HK-2 (cell line): ENCODE measurements around the gene YTHDC1.
A peak's percentile ranks its signal among the peaks of the same experiment; 100 is the strongest.
"Not testable (repeated sequence)": the region's sequence is repeated elsewhere in the genome, so short reads cannot be mapped to it uniquely, and the experiment has no call there.

Source experiments
- DNase-seq: peaks from one replicate; pipeline ENCODE4 v3.0.0-alpha.2; 2018; ENCODE audit not compliant: unreplicated experiment

Gene YTHDC1

DNA sequence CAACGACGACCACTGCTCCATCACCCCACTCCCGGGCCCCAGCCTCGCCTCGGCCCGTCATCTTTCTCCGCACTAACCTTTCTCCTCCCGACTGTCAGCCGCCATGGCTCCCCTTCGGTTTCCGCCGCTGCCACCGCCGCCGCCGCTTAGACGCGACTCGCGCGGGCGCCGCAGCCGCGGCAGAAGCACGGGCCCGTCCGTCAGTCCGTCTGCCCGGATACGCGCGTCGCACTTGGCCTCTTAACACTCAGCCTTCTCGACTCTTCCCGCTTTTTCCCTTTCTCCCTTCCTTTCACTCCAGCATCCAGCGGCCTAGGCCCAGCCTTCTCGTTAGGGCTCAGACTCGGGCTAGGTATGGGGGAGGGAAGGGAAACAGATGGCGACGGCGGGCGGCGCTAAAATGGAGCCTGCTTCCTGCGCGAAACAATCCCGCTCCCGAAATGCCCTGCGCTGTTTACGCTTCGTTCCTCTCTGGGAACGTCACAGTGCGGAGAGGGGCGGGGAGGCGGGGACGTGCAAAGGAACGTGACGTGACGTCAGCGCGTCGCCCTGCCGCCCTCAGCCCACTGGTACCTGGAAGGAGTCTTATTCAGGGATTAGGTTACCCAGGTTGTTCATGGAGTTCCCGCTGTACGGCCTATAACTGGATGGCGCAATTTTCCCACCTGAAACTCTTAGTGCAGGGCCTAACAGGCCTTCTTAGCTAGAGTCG, at the start of gene YTHDC1:
YTHDC1 (minus strand) TSS at position 442 of the 712 bp plus-strand sequence; CDS start at position 105, 337 bp downstream.
- DNase-seq: peak; percentile 93

DNA sequence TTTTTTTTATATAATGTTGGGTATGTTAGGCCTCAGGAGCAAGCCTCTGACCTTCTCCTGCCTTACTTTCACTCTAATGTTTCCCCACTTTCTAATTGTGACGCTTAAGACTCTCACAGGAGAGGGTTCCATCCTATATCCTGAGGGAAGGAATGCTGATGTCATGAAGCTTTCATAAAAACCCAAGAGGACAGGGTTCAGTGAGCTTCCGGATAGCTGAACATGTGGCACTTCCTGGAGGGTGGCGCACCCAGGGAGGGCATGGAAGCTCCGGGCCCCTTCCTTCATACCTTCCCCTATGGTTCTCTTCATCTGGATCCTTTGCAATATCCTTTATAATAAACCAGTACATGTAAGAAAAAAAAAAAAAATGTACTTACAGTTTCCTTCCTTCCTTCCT, 49.4 kb upstream of the YTHDC1 start:
- DNase-seq: no peak

DNA sequence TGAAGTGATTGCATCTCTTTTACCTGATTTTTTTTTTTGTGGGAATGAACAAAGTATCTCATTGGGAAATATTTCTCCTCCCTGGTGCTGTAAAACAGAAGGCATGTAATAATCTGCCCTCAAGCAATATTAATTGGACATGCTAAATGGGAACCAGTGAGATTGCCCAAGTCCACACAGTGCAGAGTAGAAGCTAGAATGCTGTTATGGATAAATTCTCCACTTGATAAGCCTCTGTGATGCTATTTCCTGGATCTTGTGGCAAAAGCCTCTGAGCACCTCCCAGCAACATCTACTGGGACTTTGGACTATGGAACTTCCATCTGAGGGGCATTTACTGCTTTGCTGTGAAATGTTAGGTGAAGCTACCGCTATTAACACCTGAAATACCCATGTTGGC, 46.9 kb upstream of the YTHDC1 start:
- no peak for DNase-seq

DNA sequence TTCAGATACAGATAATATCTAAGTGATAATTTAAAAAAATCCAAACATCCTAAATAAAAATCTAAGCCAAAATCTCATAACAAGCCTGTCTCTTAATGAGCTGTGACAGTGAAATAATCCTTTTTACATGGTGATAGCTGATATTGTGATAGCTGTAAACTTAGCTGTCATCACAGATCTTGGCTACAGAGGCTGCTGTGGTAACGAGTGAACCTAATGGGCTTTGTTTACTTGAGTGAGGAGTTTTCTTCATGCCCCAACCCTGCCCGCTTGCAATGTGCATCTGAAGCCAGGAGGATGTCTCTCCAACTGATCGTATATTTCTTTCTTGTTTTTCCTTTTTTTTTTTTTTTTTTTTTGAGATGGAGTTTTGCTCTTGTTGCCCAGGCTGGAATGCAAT, 41.5 kb upstream of the YTHDC1 start:
- no peak for DNase-seq

DNA sequence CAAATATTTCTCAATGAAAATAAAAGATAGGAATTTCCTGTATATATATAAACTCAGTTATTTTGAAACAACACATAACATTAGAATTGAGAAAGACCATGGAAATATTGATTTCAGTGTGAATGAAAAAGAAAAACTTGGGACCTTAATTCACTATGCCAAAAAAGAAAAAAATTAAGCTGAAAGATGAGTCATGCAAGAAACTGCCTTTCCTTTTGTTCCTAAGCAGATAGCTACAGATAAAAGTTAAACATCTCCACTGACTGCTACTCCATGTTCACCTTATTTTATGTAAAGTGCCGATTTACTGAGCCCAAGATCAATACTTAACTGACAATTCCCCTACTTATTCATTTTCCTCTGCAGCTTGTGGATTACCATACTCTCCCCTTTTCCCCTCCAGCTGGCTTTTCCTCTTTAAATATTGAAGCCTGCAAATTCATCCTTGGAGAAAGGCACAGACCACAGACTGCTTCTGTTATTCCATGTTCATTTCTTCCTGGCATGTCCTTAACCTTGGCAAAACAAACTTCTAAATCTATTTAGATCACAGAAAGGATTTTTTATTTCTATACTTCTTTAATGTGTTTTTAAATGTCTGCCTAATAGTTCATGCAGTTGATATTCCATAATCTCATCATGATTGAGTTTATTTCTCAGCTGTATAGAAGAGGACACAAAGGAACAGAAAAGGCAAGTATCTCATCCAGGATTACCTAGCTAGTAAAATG, 40.5 kb upstream of the YTHDC1 start:
- no peak for DNase-seq

DNA sequence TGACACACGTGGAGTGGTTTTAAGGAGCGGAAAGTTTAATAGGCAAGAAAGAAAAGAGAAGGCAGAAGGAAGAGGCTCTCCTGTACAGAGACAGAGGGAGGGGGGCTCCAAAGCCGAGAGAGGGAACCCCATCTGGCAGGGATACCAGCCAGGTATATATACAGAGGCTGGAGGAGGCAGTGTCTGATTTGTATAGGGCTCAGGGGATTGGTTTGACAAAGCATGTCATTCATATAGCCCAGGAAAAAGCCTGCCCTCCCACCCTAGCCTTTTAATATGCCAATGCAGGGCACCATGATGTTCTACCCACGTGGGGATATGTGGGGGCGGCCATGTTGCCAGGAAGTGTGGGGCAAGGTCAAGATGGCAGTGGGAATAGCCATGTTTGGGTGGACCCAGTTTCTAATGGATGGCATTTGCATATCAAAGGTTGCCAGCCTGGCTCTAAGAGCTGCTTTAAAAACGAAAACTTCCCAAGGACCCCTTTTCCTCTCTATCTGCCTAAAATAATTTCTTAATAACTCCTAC, 39.6 kb upstream of the YTHDC1 start:
- not testable (repeated sequence) for DNase-seq

DNA sequence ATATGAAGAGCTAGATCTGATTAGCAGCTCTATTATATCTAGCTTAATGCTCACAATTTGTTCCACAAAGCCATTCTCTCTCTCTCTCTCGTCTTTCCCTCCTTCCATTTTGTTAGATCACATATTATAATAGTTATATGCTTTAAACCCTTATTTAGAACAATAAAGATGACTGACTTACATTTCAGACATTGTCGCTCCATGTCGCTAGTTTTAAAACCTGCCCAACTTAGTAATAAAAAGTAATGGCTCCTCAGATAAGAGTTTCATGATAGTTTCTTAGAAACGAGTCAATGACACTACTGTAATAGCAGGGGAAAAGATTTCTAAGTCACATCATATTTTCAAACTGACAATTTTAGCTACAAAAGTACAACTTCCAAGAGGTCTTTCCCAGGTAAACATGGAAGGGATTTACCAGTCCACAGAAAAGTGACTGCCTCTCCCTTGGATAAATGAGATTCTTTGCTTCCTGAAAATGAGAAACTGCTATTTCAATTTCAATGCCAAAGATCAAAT, 38.5 kb upstream of the YTHDC1 start:
- no peak for DNase-seq

DNA sequence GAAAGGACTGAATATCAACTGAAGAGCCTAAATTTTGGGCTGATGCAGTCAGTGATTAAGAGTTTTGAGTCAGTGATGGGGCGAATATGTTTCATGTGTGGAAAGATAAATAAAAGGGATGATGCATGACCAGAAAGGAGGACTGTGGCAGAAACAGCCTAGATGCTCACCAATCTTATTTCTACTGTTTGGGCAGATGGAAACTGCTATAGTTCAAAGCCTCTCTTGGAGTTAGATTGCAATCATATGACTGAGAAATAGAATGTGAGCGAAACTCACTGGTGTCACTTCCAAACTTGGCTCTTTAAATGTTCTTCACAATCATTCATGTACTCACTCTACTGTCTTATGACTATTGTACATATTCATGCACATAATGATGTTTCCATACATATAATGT, 35.4 kb upstream of the YTHDC1 start:
- no peak for DNase-seq

DNA sequence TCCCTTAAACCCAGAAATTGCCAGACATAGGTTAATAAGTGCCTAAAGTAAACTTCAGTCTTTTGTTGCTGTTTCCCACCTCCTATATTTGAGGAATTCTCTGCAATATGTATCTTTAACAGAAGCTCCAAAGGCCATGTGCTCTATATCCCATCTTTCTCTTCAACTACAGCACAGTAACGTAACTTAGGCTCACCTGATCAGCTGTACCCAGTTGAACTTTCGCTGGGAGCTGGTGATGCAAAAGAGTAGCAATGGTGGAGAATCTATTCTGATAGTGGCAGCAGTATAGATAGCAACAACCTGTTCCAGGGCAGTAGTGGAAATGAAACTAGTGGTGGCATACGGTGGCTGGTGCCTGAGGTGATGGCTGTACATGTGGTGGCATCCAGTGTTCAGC, 33.2 kb upstream of the YTHDC1 start:
- no peak for DNase-seq

DNA sequence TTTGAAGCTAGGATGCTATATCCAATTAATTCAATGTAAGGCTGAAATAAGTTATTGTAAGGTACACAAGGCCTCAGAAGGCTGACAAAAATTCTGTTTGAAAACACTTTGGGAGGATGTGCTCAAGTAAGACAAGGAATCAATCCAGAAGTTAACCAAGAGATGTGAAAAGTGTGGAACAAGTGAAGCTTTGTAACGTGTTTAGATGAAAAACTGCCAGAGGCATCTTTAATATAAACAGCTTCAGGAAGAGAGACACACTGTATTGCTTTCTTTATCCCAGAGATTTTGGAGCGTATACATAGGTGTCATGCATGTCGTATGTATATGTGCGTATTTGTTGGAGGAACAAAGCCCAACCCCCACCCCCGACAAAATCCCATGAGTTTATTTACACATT, 28.3 kb upstream of the YTHDC1 start:
- DNase-seq: no peak

DNA sequence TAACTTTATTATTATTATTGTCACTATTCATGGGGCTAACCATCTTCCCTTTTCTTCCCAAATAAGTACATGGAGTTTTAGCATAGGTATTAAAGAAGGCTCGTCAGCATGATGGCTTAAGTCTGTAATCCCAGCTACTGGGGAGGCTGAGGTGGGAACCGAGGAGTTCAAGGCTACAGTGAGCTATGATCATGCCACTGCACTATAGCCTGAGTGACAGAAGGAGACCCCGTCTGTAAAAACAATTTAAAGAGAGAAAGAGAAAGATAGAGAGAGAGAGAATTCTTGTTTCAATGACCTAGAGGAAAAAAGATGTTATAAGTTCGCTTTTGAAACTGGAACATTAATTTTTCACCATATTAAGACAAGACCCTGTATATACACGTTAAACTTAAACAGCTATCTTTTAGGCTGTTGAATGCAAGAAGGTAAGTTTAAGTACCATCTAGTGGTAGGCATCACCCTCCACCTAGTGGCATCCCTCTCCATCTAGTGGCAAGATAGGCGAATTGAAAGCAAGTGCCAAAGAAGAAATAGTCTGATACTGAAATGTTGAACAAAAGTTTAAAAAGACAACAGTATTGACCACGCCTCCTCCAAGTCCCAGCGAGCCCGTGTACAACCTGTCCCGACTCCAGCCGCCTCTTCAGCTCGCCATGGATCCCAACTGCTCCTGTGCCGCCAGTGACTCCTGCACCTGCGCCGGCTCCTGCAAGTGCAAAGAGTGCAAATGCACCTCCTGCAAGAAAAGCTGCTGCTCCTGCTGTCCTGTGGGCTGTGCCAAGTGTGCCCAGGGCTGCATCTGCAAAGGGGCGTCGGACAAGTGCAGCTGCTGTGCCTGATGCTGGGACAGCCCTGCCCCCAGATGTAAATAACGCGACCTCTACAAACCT, 26.0 kb upstream of the YTHDC1 start:
- DNase-seq: peak; percentile 27

DNA sequence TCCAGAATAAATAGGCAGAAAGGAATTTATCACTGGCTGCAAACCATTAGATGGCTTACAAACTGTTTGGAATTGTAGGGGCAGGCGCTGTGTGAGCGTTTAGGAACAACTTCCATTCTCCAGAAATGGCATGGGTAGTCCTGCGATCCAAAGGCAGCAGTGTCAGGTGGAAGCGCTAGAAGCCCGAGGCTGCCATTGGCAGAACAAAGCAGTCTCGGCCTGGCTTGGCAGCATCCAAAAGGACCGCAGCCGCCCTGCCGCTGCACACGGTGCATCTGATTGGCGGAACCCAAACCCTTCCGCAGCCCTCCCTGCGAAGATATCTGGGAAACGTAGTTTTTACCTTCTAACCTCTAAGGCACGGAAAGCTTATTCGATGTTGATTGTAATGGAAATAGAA, 23.6 kb upstream of the YTHDC1 start:
- DNase-seq: no peak

DNA sequence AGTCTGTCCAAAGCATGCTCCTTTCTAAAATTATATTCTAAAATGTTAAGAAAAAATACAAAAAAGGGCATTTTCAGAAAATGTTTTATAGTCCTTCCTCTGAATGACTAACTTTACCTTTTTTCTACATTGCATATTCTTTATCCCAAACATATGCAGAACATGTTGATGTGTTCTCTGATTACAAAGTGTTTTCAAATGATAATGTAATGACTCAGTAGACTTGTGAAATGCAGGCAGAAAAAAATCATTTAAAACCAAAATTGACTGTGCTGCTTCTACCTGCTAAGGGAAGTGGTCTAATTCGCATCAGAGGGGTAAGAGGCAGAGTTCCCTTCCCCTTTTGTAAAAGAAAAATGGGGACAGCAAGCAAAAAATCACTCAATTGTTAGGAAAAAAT, 22.7 kb upstream of the YTHDC1 start:
- DNase-seq: no peak

DNA sequence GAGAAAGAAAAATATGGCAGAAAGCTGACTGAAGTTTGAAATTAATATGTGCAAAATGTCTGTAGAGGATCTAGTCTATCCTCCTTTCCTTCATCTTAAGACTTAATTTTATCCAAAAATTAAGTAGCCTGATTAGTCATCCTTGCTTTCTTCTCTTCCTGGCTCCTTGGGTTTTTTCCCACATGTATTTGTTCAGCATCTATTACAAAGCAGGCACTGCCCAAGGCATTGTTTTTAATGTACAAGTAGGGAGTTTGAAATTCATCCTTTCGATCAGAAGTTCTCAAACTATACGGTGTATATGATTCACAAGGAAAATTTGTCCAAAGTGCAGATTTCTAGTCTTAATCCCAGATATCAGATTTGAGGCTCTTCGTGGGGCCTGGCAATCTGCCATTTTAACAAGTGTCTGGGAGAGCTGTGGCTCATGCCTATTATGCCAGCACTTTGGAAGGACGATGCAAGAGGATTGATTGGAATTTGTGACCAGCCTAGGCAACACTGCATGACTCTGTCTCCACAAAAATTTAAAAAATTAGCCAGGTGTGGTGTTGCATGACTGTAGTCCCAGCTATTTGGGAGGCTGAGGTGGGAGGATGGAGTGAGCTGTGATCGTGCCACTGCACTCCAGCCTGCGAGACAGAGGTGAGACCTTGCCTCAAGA, 19.4 kb upstream of the YTHDC1 start:
- DNase-seq: peak; percentile 76

DNA sequence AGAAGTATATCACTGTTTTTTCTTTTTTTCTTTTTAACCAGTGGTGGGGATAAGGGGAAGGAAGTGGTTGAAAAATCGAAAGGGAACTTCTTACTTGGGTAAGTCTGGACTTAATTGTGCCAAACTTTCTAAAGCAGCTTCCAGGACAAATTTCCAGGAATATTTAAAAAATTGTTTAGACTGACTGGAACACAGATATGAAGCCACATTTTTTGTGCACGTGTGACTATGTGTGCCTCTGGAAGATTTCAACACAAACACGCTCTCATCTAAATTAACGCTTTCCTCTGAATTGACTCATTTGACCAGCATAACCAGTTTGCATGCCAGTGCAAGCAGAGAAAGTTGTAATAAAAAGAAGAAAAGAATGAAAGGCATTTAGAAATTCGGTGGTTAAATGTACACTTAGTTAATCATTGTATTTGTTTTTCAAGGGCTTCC, 18.8 kb upstream of the YTHDC1 start:
- DNase-seq: no peak

DNA sequence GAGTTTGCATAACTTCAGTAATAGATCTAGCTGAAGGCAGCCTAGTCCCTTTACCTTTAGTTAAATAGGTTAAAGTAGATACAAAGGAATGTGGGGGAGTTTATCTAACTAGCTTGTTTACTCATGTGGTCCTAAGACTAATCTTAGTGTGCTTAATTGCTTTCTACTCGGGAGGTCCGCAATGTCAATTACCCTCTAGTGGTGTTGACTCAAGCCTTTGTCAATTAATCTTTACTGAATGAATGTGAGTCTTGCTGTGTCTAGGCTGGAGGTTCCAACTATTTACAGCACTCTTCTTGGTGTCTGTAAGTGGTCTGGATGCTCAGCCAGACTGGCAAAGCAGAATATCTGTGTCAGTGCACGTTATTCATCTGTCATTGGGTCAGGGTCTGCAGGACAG, 17.9 kb upstream of the YTHDC1 start:
- DNase-seq: no peak

DNA sequence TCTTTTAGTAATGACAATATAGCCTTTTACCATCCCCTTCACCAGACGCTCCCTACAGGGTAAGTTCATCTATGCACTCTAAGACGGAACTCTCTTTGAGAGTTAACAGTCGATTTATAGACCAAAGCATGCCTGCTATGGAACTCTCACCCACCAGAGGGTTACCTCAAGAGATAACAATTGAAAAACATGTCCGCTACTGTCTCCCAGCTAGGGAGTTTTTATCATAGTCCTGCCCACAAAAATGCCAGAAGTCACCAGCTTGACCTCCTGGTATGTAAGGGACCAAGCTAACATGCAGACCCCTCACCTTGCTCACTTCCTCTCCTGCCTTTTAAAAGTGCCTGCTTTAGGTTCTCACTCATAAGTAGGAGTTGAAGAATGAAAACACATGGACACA, 16.7 kb upstream of the YTHDC1 start:
- DNase-seq: no peak

DNA sequence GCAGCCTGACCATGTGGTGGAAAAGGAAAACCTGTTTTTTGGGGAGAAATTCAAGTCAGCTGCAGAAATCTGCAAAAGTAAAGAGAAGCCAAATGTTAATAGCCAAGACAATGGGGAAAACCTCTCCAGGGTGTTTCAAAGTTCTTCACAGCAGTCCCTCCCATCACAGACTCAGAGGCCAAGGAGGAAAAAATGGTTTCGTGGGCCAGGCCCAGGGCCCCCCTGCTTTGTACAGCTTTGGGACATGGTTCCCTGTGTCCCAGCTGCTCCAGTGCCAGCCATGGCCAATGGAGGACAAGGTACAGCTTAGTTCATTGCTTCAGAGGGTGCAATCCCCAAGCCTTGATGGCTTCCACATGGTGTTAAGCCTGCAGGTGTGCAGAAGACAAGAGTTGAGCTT, 15.2 kb upstream of the YTHDC1 start:
- no peak for DNase-seq

DNA sequence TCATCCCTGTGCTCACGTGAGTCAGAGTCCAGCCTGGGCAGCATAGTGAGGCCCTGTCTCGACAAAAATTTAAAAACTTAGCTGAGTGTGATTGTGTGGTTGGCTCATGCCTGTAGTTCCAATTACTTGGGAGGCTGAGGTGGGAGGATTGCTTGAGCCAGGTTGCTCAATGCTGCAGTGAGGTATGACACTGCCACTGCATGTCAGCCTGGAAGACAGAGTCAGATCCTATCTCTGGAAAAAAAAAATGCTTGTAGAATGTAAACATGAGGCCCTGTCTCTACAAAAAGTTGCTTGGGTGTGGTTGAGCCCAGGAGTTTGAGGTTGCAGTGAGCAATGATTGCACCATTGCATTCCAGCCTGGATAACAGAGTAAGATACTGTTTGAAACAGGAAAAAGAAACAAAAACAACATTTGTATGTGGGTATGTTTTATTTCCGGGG, 11.3 kb upstream of the YTHDC1 start:
- no peak for DNase-seq

DNA sequence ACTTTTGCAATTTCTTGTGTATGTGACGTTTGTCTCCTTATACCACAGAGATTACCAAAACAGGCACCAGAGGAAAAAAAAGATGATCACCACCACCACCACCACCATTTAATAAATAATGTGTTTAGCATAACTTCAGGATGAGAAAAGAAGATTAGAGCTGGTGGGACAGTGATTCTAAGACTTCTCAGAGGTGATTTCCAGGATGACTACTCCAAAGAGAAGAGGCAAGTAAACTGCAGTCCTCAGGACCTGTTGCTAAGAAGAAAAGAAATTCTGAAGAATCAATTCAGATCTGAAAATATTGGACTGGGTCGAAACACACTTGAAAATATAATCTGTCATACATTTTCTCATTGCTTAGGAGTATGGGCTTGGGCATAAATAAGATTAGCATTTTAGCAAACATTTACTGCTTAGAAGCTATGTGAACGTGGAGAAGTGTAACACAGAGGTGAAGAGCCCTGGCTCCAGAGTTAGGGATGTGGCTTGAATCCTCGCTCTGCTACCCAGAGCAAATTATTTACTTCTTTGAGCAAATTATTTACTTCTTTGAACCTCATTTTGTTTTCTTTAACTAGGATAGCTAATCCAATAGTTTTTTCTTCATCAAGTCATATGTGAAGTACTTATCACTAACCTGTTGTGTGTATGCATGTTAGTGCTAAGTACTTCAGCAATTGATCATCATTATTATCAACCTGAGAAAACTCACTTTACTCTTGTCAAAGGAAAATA, 10.5 kb upstream of the YTHDC1 start:
- DNase-seq: no peak

DNA sequence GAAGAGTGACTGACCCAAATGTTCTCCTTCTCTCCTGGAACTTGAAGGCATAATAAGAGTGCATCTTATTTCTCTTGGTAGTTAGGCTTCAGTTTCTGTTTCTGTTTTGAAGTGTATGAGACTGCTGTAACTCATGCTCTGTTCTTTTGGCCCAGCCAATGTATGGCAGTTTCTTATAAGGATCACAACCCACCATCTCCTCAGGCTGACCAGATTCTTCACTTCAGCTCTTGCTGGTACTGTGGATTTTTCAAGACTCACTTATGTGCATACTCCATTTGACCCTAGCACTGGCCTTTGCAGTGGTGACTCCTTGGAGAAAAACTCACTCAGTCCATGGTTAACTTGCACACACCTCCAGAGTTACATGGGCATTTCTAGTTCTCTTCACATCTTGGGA, 9.6 kb upstream of the YTHDC1 start:
- DNase-seq: no peak
